Neural crest cell (in vitro differentiated cells): ENCODE results near the gene TGM4. TPM values are rescaled to one million over a fixed set of nuclear protein-coding genes. Genes with fewer than 3 reads are reported as not detected.

ENCODE experiments used
- DNase-seq: peaks from one replicate; pipeline ENCODE4 v3.0.0; 2021; ENCODE audit warnings: low read depth, mixed read lengths, low spot score
- H3K27ac Mint-ChIP-seq: one replicate; pipeline ENCODE4 v1.8.0; 2021; ENCODE audit warnings: mild to moderate bottlenecking, mixed read lengths; ENCODE audit not compliant: unreplicated experiment
- H3K27me3 Mint-ChIP-seq: 2 replicates; pipeline ENCODE4 v1.8.0; 2021; ENCODE audit warnings: low read depth, mild to moderate bottlenecking, mixed read lengths
- H3K36me3 Mint-ChIP-seq: 2 replicates; pipeline ENCODE4 v1.8.0; 2021; ENCODE audit warnings: low read depth, mild to moderate bottlenecking, mixed read lengths
- H3K4me1 Mint-ChIP-seq: 2 replicates; pipeline ENCODE4 v1.8.0; 2021; ENCODE audit warnings: mixed read lengths
- H3K4me3 Mint-ChIP-seq: one replicate; pipeline ENCODE4 v1.8.0; 2021; ENCODE audit warnings: mild to moderate bottlenecking, mixed read lengths
- H3K9me3 Mint-ChIP-seq: 2 replicates; pipeline ENCODE4 v1.8.0; 2021; ENCODE audit warnings: mixed read lengths
- CTCF ChIP-seq: fragments of 200-600 bp; sonication (generic); conservative IDR thresholded peaks from 2 replicates; pipeline ENCODE4 v1.5.0; 2021; ENCODE audit warnings: antibody characterized with exemption, mild to moderate bottlenecking
- total RNA-seq: library from RNA; stranded (reverse); gene quantifications from 2 replicates; pipeline ENCODE4 v1.2.1, GENCODE V29; 2021

The TGM4 gene
- total RNA-seq, 1 donor from 2014 or later, result not detected

GRCh38 chr3:44913868-44914468 lies 39.6 kb downstream of the TGM4 start:
- no peaks in the 10 kb centered on the region for H3K27me3 Mint-ChIP-seq
- H3K9me3 Mint-ChIP-seq, result peaks cover 5% of the 10 kb centered on the region
- H3K27ac Mint-ChIP-seq, result no peak overlapping the region
- H3K36me3 Mint-ChIP-seq, result peaks cover 3% of the 10 kb centered on the region
- DNase-seq, result peak; percentile 70
- no peak overlapping the region for H3K4me3 Mint-ChIP-seq
- H3K4me1 Mint-ChIP-seq, result peaks cover 20% of the 10 kb centered on the region
- peak; percentile 79 for TF ChIP-seq CTCF

GRCh38 chr3:44914936-44915335 lies 40.5 kb downstream of the TGM4 start:
- TF ChIP-seq CTCF, result peak; percentile 47
- no peaks in the 10 kb centered on the region for H3K27me3 Mint-ChIP-seq
- H3K4me1 Mint-ChIP-seq, result peaks cover 15% of the 10 kb centered on the region
- H3K27ac Mint-ChIP-seq, result no peak overlapping the region
- H3K36me3 Mint-ChIP-seq, result peaks cover 3% of the 10 kb centered on the region
- peaks cover 5% of the 10 kb centered on the region for H3K9me3 Mint-ChIP-seq
- DNase-seq, result no peak
- no peak overlapping the region for H3K4me3 Mint-ChIP-seq

- DNase-seq, result no peak
- no peaks in the 10 kb centered on the region for H3K27me3 Mint-ChIP-seq
- H3K27ac Mint-ChIP-seq, result no peak overlapping the region
- H3K4me3 Mint-ChIP-seq, result no peak overlapping the region
- peaks cover 15% of the 10 kb centered on the region for H3K4me1 Mint-ChIP-seq
- H3K36me3 Mint-ChIP-seq, result peaks cover 5% of the 10 kb centered on the region
- TF ChIP-seq CTCF, result no peak
- H3K9me3 Mint-ChIP-seq, result peaks cover 5% of the 10 kb centered on the region
Measured at GRCh38 chr3:44915702-44916438, 41.5 kb downstream of the TGM4 start.

GRCh38 chr3:44918087-44918486 lies 43.7 kb downstream of the TGM4 start:
- H3K27me3 Mint-ChIP-seq, result no peaks in the 10 kb centered on the region
- peaks cover 15% of the 10 kb centered on the region for H3K4me1 Mint-ChIP-seq
- no peak overlapping the region for H3K27ac Mint-ChIP-seq
- H3K4me3 Mint-ChIP-seq, result no peak overlapping the region
- H3K9me3 Mint-ChIP-seq, result no peaks in the 10 kb centered on the region
- H3K36me3 Mint-ChIP-seq, result peaks cover 5% of the 10 kb centered on the region
- no peak for TF ChIP-seq CTCF
- DNase-seq, result no peak

GRCh38 chr3:44918581-44918980 lies 44.2 kb downstream of the TGM4 start:
- no peak for TF ChIP-seq CTCF
- Mint-ChIP-seq H3K27me3 (no peaks in the 10 kb centered on the region), H3K4me3 (no peak overlapping the region), H3K4me1 (peaks cover 14% of the 10 kb centered on the region), H3K27ac (no peak overlapping the region), H3K36me3 (peaks cover 5% of the 10 kb centered on the region), H3K9me3 (no peaks in the 10 kb centered on the region)
- DNase-seq, result no peak
